ELR (cell line): Measurements from ENCODE around the gene TMEM222.

ENCODE experiments used
- DNase-seq: peaks from one replicate; pipeline ENCODE4 v3.0.0-alpha.2; 2015; ENCODE audit warnings: low read depth

TMEM222 gene

GRCh38 chr1:27359822-27360158 lies 37.8 kb downstream of the TMEM222 start:
- DNase-seq, result no peak

GRCh38 chr1:27360159-27361043 lies 38.4 kb downstream of the TMEM222 start:
- DNase-seq, result no peak

- no peak for DNase-seq
Observed at GRCh38 chr1:27361044-27361402, 39.1 kb downstream of the TMEM222 start.

- DNase-seq, result no peak
Observed at GRCh38 chr1:27361553-27361952, 39.6 kb downstream of the TMEM222 start.

GRCh38 chr1:27363766-27364695 lies 42.1 kb downstream of the TMEM222 start:
- DNase-seq, result no peak

- no peak for DNase-seq
Observed at GRCh38 chr1:27364696-27365371, 42.9 kb downstream of the TMEM222 start.

GRCh38 chr1:27365372-27366112 lies 43.6 kb downstream of the TMEM222 start:
- peak; percentile 86 for DNase-seq

- peak; percentile 78 for DNase-seq
Observed at GRCh38 chr1:27366113-27366410, 44.1 kb downstream of the TMEM222 start.

GRCh38 chr1:27366411-27367159 lies 44.6 kb downstream of the TMEM222 start, which contains the start of gene MAP3K6:
Gene MAP3K6, minus strand, starts transcription at chr1:27366961. Its CDS starts 364 bp downstream, at chr1:27366597.
- peak; percentile 84 for DNase-seq

- DNase-seq, result no peak
Observed at GRCh38 chr1:27367160-27367650, 45.2 kb downstream of the TMEM222 start.

GRCh38 chr1:27368869-27369582 lies 47.1 kb downstream of the TMEM222 start:
- peak; percentile 55 for DNase-seq

GRCh38 chr1:27372022-27372807 lies 50.3 kb downstream of the TMEM222 start:
- no peak for DNase-seq

GRCh38 chr1:27372808-27373690 lies 51.1 kb downstream of the TMEM222 start:
- peak; percentile 42 for DNase-seq

GRCh38 chr1:27374362-27375086 lies 52.6 kb downstream of the TMEM222 start, which contains the start of gene FCN3:
Gene FCN3, minus strand, starts transcription at chr1:27374824. Its CDS starts 6 bp downstream, at chr1:27374818.
- no peak for DNase-seq

GRCh38 chr1:27377760-27378495 lies 56.0 kb downstream of the TMEM222 start:
- no peak for DNase-seq

GRCh38 chr1:27379564-27380122 lies 57.7 kb downstream of the TMEM222 start:
- no peak for DNase-seq
